Hepatocyte (in vitro differentiated cells): ENCODE results near the gene FOXG1. TPM values are rescaled to one million over a fixed set of nuclear protein-coding genes. Genes with fewer than 3 reads are reported as not detected.

ENCODE experiments used
- DNase-seq: peaks from one replicate; pipeline ENCODE4 v3.0.0-alpha.2; 2016; ENCODE audit warnings: low spot score
- H2AFZ ChIP-seq: fragments of 200-600 bp; sonication (generic); 2 replicates; pipeline ENCODE4 v1.6.0; 2016; ENCODE audit warnings: antibody characterized with exemption, mild to moderate bottlenecking
- H3K27ac ChIP-seq: fragments of 200-600 bp; sonication (generic); 2 replicates; pipeline ENCODE4 v1.5.1; 2016; ENCODE audit warnings: mild to moderate bottlenecking
- H3K27me3 ChIP-seq: fragments of 200-600 bp; sonication (generic); 2 replicates; pipeline ENCODE4 v1.6.1; 2016
- H3K36me3 ChIP-seq: fragments of 200-600 bp; sonication (generic); replicated peaks from 2 replicates; pipeline ENCODE4 v1.5.1; 2016; ENCODE audit warnings: low read depth; ENCODE audit not compliant: insufficient read depth
- H3K4me1 ChIP-seq: fragments of 200-600 bp; sonication (generic); 2 replicates; pipeline ENCODE4 v1.5.1; 2016; ENCODE audit warnings: mild to moderate bottlenecking, moderate library complexity; ENCODE audit not compliant: insufficient read depth
- H3K4me2 ChIP-seq: fragments of 200-600 bp; sonication (generic); 2 replicates; pipeline ENCODE4 v1.6.0; 2016
- H3K4me3 ChIP-seq: fragments of 200-600 bp; sonication (generic); 2 replicates; pipeline ENCODE4 v1.5.1; 2016; ENCODE audit warnings: mild to moderate bottlenecking
- H3K79me2 ChIP-seq: fragments of 200-600 bp; sonication (generic); 2 replicates; pipeline ENCODE4 v1.6.0; 2017; ENCODE audit warnings: mild to moderate bottlenecking
- H3K9me2 ChIP-seq: fragments of 200-600 bp; sonication (generic); replicated peaks from 2 replicates; pipeline ENCODE4 v1.6.0; 2017; ENCODE audit warnings: mild to moderate bottlenecking; ENCODE audit not compliant: insufficient read depth
- H3K9me3 ChIP-seq: fragments of 200-600 bp; sonication (generic); 2 replicates; pipeline ENCODE4 v1.5.1; 2016; ENCODE audit warnings: low read depth, mild to moderate bottlenecking
- H4K20me1 ChIP-seq: fragments of 200-600 bp; sonication (generic); 2 replicates; pipeline ENCODE4 v1.6.0; 2016; ENCODE audit warnings: mild to moderate bottlenecking; ENCODE audit not compliant: insufficient read depth, poor library complexity, severe bottlenecking
- CTCF ChIP-seq: fragments of 200-600 bp; sonication (generic); IDR thresholded peaks from 2 replicates; pipeline ENCODE4 v1.5.1; 2016; ENCODE audit warnings: antibody characterized with exemption, mild to moderate bottlenecking; ENCODE audit not compliant: poor library complexity
- EZH2 ChIP-seq: fragments of 200-600 bp; sonication (generic); IDR thresholded peaks from 2 replicates; pipeline ENCODE4 v1.6.1; 2016; ENCODE audit warnings: antibody characterized with exemption, mild to moderate bottlenecking, borderline replicate concordance
- EZH2phosphoT487 ChIP-seq: fragments of 200-600 bp; sonication (generic); IDR thresholded peaks from one replicate; pipeline ENCODE4 v1.6.1; 2018; ENCODE audit warnings: antibody characterized with exemption, mild to moderate bottlenecking, low read depth, moderate library complexity; ENCODE audit not compliant: unreplicated experiment, severe bottlenecking
- WGBS: methylation state at CpG from one replicate; pipeline ENCODE4 v1.1.6; 2016; ENCODE audit warnings: low lambda C conversion rate; ENCODE audit errors: missing lambda C conversion rate; 5-methylcytosine and 5-hydroxymethylcytosine counted together
- polyA plus RNA-seq: library from polyadenylated mRNA; unstranded; fragments of >200 nt; fragmentation: Nextera tagmentation; extraction: Ambion mirVana; gene quantifications from 2 replicates; pipeline ENCODE4 v1.2.1, GENCODE V29; 2016
- total RNA-seq: library from RNA; depleted of rRNA; stranded (reverse); fragments of >200 nt; gene quantifications from 2 replicates; pipeline ENCODE4 v1.2.3, GENCODE V29; 2014

The FOXG1 gene
- total and polyA plus RNA-seq, 2 experiments from 2014 or later = not detected

- peak; percentile 25 for DNase-seq
- no peaks in the 10 kb centered on the region for H3K9me2 ChIP-seq
- WGBS = 3% methylated on average over 32 of the region's 33 CpGs
- H3K4me2 ChIP-seq = peak overlapping the region; percentile 93
- peak overlapping the region; percentile 63 for H2AFZ ChIP-seq
- TF ChIP-seq EZH2 = peak; percentile 94
- no peak for TF ChIP-seq CTCF
- H3K4me3 ChIP-seq = peak overlapping the region; percentile 1
- H3K36me3 ChIP-seq = no peaks in the 10 kb centered on the region
- no peaks in the 10 kb centered on the region for H3K79me2 ChIP-seq
- no peak overlapping the region for H3K27ac ChIP-seq
- no peaks in the 10 kb centered on the region for H3K9me3 ChIP-seq
- H3K27me3 ChIP-seq = peaks cover 92% of the 10 kb centered on the region
- peaks cover 12% of the 10 kb centered on the region for H3K4me1 ChIP-seq
- H4K20me1 ChIP-seq = no peaks in the 10 kb centered on the region
These were observed 637 bp upstream of the FOXG1 start for GRCh38 chr14:28765831-28766468.

GRCh38 chr14:28767030-28767852, 654 bp downstream of the FOXG1 start:
- H4K20me1 ChIP-seq = no peaks in the 10 kb centered on the region
- DNase-seq = no peak
- peak overlapping the region; percentile 16 for H3K4me3 ChIP-seq
- no peaks in the 10 kb centered on the region for H3K9me2 ChIP-seq
- peaks cover 92% of the 10 kb centered on the region for H3K27me3 ChIP-seq
- peak overlapping the region; percentile 34 for H2AFZ ChIP-seq
- H3K4me2 ChIP-seq = peak overlapping the region; percentile 93
- WGBS = 3% methylated on average over 33 of the region's 100 CpGs
- H3K36me3 ChIP-seq = no peaks in the 10 kb centered on the region
- H3K9me3 ChIP-seq = no peaks in the 10 kb centered on the region
- H3K27ac ChIP-seq = no peak overlapping the region
- H3K4me1 ChIP-seq = peaks cover 12% of the 10 kb centered on the region
- no peak for TF ChIP-seq EZH2phosphoT487
- TF ChIP-seq EZH2 = no peak
- TF ChIP-seq CTCF = no peak
- H3K79me2 ChIP-seq = no peaks in the 10 kb centered on the region

- no peak for TF ChIP-seq CTCF
- TF ChIP-seq EZH2 = peak; percentile 98
- TF ChIP-seq EZH2phosphoT487 = peak; percentile 71
- Histone ChIP-seq H3K27ac (no peak overlapping the region), H3K27me3 (peaks cover 92% of the 10 kb centered on the region), H3K4me1 (peaks cover 12% of the 10 kb centered on the region), H3K36me3 (no peaks in the 10 kb centered on the region), H3K79me2 (no peaks in the 10 kb centered on the region), H2AFZ (peak overlapping the region; percentile 34), H3K4me2 (peak overlapping the region; percentile 48), H3K9me2 (no peaks in the 10 kb centered on the region), H3K4me3 (no peak overlapping the region), H3K9me3 (no peaks in the 10 kb centered on the region), H4K20me1 (no peaks in the 10 kb centered on the region)
- WGBS = 5% methylated on average over 61 of the region's 77 CpGs
- peak; percentile 49 for DNase-seq
These were observed 1.5 kb downstream of the FOXG1 start for GRCh38 chr14:28767853-28768741.
